ENCODE data around the gene GNPTG.

DNA sequence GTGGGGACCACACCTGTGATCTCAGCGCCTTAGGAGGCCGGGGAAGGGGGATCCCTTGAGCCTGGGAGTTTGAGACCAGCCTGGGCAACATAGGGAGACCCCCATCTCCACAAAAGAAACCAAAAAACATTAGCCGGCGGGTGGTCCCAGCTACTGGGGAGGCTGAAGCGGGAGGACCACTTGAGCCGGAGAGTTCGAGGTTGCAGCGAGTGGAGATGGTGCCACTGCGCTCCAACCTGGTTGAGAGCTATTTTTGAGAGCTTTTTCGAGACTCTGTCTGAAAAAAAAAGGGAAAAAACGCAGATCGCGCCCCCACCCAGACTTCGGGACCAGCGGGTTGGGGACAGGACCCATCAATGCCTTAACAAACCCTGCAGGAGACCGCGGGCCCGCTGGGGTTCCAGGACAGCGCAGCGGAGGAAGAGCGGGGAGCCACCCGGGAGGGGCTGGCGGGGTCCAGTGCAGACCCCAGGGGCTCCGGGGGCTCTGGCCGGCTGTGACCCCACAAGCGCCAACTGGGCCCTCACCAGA, 19.0 kb upstream of the GNPTG start:
- TF ChIP-seq, protein P1, sequence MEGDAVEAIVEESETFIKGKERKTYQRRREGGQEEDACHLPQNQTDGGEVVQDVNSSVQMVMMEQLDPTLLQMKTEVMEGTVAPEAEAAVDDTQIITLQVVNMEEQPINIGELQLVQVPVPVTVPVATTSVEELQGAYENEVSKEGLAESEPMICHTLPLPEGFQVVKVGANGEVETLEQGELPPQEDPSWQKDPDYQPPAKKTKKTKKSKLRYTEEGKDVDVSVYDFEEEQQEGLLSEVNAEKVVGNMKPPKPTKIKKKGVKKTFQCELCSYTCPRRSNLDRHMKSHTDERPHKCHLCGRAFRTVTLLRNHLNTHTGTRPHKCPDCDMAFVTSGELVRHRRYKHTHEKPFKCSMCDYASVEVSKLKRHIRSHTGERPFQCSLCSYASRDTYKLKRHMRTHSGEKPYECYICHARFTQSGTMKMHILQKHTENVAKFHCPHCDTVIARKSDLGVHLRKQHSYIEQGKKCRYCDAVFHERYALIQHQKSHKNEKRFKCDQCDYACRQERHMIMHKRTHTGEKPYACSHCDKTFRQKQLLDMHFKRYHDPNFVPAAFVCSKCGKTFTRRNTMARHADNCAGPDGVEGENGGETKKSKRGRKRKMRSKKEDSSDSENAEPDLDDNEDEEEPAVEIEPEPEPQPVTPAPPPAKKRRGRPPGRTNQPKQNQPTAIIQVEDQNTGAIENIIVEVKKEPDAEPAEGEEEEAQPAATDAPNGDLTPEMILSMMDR (IDR thresholded peaks at IDR 0.05) = no peak
- TF ChIP-seq EZH2 (IDR thresholded peaks at IDR 0.05; ENCODE audit: borderline replicate concordance, insufficient read depth, low read depth, low read length, poor library complexity, severe bottlenecking) = no peak
